HEK293 (cell line): ENCODE measurements around the gene DOCK8.

Source experiments
- CTCF ChIA-PET: fragments of 350-600 bp; formaldehyde crosslinking; extraction: SDS; loops from one replicate; lab custom pipeline; 2021; ENCODE audit warnings: antibody characterized with exemption; lab: Yijun Ruan, JAX
- POLR2A ChIA-PET: fragments of 300-600 bp; formaldehyde crosslinking; extraction: SDS; loops from one replicate; lab custom pipeline; 2020; ENCODE audit warnings: antibody characterized with exemption, inconsistent platforms; lab: Yijun Ruan, JAX
- H3K27ac ChIP-seq: fragments of 200-500 bp; sonication (Bioruptor generic); 2 replicates; pipeline ENCODE4 v1.5.1; 2014; ENCODE audit warnings: low read depth, low read length, control low read depth, inconsistent platforms; ENCODE audit errors: extremely low read depth
- H3K36me3 ChIP-seq, 2 experiments: fragments of 200-500 bp in 1 of 2; sonication (Bioruptor generic) in 1 of 2; 1 replicate in 1 of 2; 2 replicates in 1 of 2; pipeline ENCODE4 v1.5.1; 2014 to 2017; ENCODE audit warnings: inconsistent platforms in 2 of 2, low read length in 2 of 2; ENCODE audit not compliant: control insufficient read depth in 2 of 2, insufficient read depth in 1 of 2
- H3K4me1 ChIP-seq: fragments of 200-500 bp; sonication (Bioruptor generic); 2 replicates; pipeline ENCODE4 v1.5.1; 2014; ENCODE audit warnings: mild to moderate bottlenecking, low read length, inconsistent platforms; ENCODE audit not compliant: control insufficient read depth, insufficient read depth
- H3K4me3 ChIP-seq: 2 replicates; pipeline ENCODE4 v1.5.1; 2011; ENCODE audit warnings: low read depth, mild to moderate bottlenecking, control low read depth, low read length, moderate library complexity
- H3K9me3 ChIP-seq: fragments of 200-500 bp; sonication (Bioruptor generic); 2 replicates; pipeline ENCODE4 v1.5.1; 2014; ENCODE audit warnings: low read depth, low read length, inconsistent platforms; ENCODE audit not compliant: control insufficient read depth, insufficient read depth
- MEIS1 ChIP-seq: sonication (generic); formaldehyde crosslinking; IDR thresholded peaks from 2 replicates; pipeline ENCODE4 v1.8.1; 2022; ENCODE audit warnings: missing genetic modification reagents, mild to moderate bottlenecking, borderline replicate concordance
- TCF7L2 ChIP-seq: IDR thresholded peaks from 2 replicates; pipeline ENCODE4 v1.6.1; 2011; ENCODE audit warnings: low read depth, mild to moderate bottlenecking, inconsistent platforms, low read length, moderate library complexity, borderline replicate concordance
- ZBTB17 ChIP-seq: fragments of 450-650 bp; formaldehyde crosslinking; IDR thresholded peaks from 2 replicates; pipeline ENCODE4 v1.5.1; 2016; ENCODE audit warnings: missing biosample characterization, missing genetic modification characterization
- ZBTB20 ChIP-seq: fragments of 450-650 bp; formaldehyde crosslinking; IDR thresholded peaks from 2 replicates; pipeline ENCODE4 v1.5.1; 2016; ENCODE audit warnings: missing biosample characterization, missing genetic modification characterization
- ZNF157 ChIP-seq: fragments of 450-650 bp; formaldehyde crosslinking; IDR thresholded peaks from 2 replicates; pipeline ENCODE4 v1.5.1; 2016; ENCODE audit warnings: missing biosample characterization, missing genetic modification characterization
- ZNF184 ChIP-seq: fragments of 450-650 bp; IDR thresholded peaks from 2 replicates; pipeline ENCODE4 v1.5.1; 2018; ENCODE audit warnings: missing biosample characterization, mild to moderate bottlenecking, missing genetic modification characterization
- ZNF221 ChIP-seq: fragments of 450-650 bp; formaldehyde crosslinking; IDR thresholded peaks from 2 replicates; pipeline ENCODE4 v1.5.1; 2017; ENCODE audit warnings: missing biosample characterization, missing genetic modification characterization, borderline replicate concordance
- ZNF366 ChIP-seq: fragments of 450-650 bp; formaldehyde crosslinking; conservative IDR thresholded peaks from 2 replicates; pipeline ENCODE4 v1.5.1; 2016; ENCODE audit warnings: missing biosample characterization, missing genetic modification characterization
- ZNF416 ChIP-seq: fragments of 450-650 bp; formaldehyde crosslinking; IDR thresholded peaks from 2 replicates; pipeline ENCODE4 v1.5.1; 2016; ENCODE audit warnings: missing biosample characterization, missing genetic modification characterization
- ZNF423 ChIP-seq: fragments of 450-650 bp; formaldehyde crosslinking; IDR thresholded peaks from 2 replicates; pipeline ENCODE4 v1.5.1; 2016; ENCODE audit warnings: missing biosample characterization, missing genetic modification characterization
- ZNF529 ChIP-seq: fragments of 450-650 bp; formaldehyde crosslinking; IDR thresholded peaks from 2 replicates; pipeline ENCODE4 v1.5.1; 2017; ENCODE audit warnings: missing genetic modification characterization, missing biosample characterization; ENCODE audit not compliant: insufficient replicate concordance
- ZNF548 ChIP-seq: fragments of 450-650 bp; formaldehyde crosslinking; IDR thresholded peaks from 2 replicates; pipeline ENCODE4 v1.5.1; 2016; ENCODE audit warnings: missing biosample characterization, missing genetic modification characterization
- ZNF664 ChIP-seq: fragments of 450-650 bp; formaldehyde crosslinking; IDR thresholded peaks from 2 replicates; pipeline ENCODE4 v1.5.1; 2016; ENCODE audit warnings: missing biosample characterization, missing genetic modification characterization
- ZNF776 ChIP-seq: fragments of 450-650 bp; formaldehyde crosslinking; IDR thresholded peaks from 2 replicates; pipeline ENCODE4 v1.5.0; 2017; ENCODE audit warnings: missing biosample characterization, missing genetic modification characterization, borderline replicate concordance
- ZSCAN30 ChIP-seq: fragments of 450-650 bp; IDR thresholded peaks from 2 replicates; pipeline ENCODE4 v1.5.1; 2018; ENCODE audit warnings: missing biosample characterization, mild to moderate bottlenecking, missing genetic modification characterization, moderate library complexity
- TF ChIP-seq, protein P1 (sequence below): fragments of 450-650 bp; formaldehyde crosslinking; IDR thresholded peaks from 2 replicates; pipeline ENCODE4 v1.5.1; 2017; ENCODE audit warnings: missing biosample characterization, missing genetic modification characterization
- TF ChIP-seq, protein P2 (sequence below): fragments of 450-650 bp; formaldehyde crosslinking; IDR thresholded peaks from 2 replicates; pipeline ENCODE4 v1.5.1; 2017; ENCODE audit warnings: missing biosample characterization, missing genetic modification characterization
- TF ChIP-seq, protein P3 (sequence below): fragments of 450-650 bp; formaldehyde crosslinking; IDR thresholded peaks from 2 replicates; pipeline ENCODE4 v1.5.1; 2016; ENCODE audit warnings: missing biosample characterization, missing genetic modification characterization

DOCK8 gene

DNA sequence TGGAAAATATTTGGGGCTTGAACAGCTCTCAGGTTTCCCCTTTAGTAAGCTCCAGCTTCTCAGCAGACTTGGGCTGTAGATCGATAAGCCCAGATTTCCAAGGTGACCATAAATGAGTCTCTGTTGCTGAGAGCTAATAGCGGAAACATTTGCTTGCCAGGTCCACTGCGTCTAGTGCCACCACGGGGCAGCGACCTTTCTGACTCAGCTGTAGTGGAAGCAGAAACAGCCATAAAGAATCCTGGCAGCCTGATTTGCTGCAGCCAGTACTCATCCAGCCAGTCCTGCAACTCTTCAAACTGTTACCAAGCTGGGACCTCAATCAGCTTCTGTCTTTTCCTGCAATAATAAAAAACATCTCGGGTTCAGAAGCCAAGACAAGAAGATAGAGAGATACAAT lies 241.7 kb downstream of the DOCK8 start (continued):
- TF ChIP-seq ZNF184 (tag by site-specific recombination), result no peak
- no peak for TF ChIP-seq ZNF157 (tag by site-specific recombination)
- TF ChIP-seq ZNF548 (tag by site-specific recombination), result no peak
- TF ChIP-seq, protein P1, sequence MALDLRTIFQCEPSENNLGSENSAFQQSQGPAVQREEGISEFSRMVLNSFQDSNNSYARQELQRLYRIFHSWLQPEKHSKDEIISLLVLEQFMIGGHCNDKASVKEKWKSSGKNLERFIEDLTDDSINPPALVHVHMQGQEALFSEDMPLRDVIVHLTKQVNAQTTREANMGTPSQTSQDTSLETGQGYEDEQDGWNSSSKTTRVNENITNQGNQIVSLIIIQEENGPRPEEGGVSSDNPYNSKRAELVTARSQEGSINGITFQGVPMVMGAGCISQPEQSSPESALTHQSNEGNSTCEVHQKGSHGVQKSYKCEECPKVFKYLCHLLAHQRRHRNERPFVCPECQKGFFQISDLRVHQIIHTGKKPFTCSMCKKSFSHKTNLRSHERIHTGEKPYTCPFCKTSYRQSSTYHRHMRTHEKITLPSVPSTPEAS (tag by site-specific recombination), result no peak
- no peak for TF ChIP-seq TCF7L2
- TF ChIP-seq, all 188 proteins: peak for 0

DNA sequence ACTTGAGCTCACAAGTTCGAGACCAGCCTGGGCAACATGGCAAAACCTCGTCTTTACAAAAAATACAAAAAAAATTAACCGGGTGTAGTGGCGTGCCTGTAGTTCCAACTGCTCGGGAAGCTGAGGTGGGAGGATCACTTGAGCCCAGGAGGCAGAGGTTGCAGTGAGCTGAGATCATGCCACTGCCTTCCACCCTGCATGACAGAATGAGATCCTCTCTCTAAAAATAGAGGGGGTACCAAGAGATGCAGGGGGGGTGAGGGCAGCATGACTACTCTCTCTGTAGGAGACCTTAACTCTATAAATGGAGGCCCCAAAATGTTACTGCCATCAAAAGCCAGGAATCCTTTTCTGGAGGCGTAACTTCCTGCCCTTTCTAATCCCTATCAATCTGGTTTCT lies 243.9 kb downstream of the DOCK8 start:
- POLR2A ChIA-PET, result no interaction called here
- CTCF ChIA-PET, result interaction anchor here (0.8 to 0.9 kb wide), 2 partner anchors 75 to 147 kb away, joined by 3 read pairs; no protein-coding TSS in a partner anchor
- Histone ChIP-seq H3K4me1 (no peaks in the 10 kb centered on the region), H3K4me3 (no peak overlapping the region), H3K36me3 (no peaks in the 10 kb centered on the region), H3K27ac (no peak overlapping the region), H3K9me3 (no peaks in the 10 kb centered on the region)
- no peak for TF ChIP-seq ZBTB20

DNA sequence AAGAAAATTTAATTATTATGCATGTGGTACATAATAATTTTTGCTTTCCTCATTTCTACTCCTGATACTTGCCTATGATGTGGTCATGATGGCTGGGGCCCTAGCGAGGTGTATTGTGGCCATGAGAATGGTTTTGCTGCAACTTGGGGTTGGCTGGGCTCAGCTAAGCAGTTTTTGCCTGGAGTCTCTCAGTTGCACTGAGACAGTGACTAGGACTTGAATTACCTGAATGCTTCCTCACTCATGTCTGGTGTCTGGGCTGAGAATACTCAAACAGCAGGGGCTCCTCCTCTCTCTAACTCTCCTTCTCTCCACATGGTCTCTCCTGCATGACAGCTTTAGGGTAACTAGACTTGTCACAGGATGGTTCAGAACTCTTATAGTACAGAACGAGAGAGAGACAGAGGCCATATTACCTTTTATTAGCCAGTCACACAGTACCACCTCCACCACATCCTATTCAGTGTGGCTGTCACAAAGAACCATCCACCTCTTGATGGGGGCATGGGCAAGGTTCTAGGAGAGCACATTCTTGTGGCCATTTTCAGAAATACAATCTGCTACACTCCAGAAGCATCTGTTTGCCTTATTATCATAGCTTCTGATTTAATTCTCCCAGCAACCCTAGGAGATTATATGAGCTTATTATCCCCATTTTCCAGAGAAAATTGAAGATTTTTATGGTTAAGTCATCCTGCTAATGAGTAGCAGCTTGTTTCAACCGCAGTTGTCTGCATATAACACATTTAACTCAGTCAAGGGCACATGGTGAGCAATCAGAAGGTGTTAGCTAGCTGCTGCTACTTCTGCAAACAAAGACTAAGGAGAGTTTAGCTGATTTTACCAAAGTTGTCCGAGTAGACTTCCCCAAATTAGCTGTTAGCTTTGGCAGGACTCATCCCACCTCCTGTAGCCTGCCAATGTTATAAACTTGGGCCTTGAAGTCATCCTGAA lies 245.1 kb downstream of the DOCK8 start:
- Histone ChIP-seq H3K36me3 (no peaks in the 10 kb centered on the region), H3K4me3 (no peak overlapping the region)
- TF ChIP-seq ZNF776 (tag by site-specific recombination) (no peak), MEIS1 (CRISPR knock-in tag) (no peak), ZNF423 (no peak), ZNF664 (tag by site-specific recombination) (no peak), ZBTB17 (tag by site-specific recombination) (no peak), ZNF221 (tag by site-specific recombination) (no peak), ZNF416 (tag by site-specific recombination) (no peak), ZNF366 (tag by site-specific recombination) (no peak), ZNF529 (no peak), ZSCAN30 (tag by site-specific recombination) (no peak)
- TF ChIP-seq, protein P2, sequence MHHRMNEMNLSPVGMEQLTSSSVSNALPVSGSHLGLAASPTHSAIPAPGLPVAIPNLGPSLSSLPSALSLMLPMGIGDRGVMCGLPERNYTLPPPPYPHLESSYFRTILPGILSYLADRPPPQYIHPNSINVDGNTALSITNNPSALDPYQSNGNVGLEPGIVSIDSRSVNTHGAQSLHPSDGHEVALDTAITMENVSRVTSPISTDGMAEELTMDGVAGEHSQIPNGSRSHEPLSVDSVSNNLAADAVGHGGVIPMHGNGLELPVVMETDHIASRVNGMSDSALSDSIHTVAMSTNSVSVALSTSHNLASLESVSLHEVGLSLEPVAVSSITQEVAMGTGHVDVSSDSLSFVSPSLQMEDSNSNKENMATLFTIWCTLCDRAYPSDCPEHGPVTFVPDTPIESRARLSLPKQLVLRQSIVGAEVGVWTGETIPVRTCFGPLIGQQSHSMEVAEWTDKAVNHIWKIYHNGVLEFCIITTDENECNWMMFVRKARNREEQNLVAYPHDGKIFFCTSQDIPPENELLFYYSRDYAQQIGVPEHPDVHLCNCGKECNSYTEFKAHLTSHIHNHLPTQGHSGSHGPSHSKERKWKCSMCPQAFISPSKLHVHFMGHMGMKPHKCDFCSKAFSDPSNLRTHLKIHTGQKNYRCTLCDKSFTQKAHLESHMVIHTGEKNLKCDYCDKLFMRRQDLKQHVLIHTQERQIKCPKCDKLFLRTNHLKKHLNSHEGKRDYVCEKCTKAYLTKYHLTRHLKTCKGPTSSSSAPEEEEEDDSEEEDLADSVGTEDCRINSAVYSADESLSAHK (tag by site-specific recombination), result no peak
- TF ChIP-seq, protein P3, sequence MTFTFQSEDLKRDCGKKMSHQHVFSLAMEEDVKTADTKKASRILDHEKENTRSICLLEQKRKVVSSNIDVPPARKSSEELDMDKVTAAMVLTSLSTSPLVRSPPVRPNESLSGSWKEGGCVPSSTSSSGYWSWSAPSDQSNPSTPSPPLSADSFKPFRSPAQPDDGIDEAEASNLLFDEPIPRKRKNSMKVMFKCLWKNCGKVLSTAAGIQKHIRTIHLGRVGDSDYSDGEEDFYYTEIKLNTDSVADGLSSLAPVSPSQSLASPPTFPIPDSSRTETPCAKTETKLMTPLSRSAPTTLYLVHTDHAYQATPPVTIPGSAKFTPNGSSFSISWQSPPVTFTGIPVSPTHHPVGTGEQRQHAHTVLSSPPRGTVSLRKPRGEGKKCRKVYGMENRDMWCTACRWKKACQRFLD (tag by site-specific recombination), result no peak
- TF ChIP-seq, all 188 proteins: peak for 0
- Histone ChIP-seq H3K27ac (no peak overlapping the region), H3K4me1 (no peaks in the 10 kb centered on the region), H3K9me3 (no peaks in the 10 kb centered on the region)
- ChIA-PET POLR2A (interaction anchor here (0.8 kb wide), 1 partner anchor 9 kb away, joined by 3 read pairs; no protein-coding TSS in a partner anchor), CTCF (interaction anchor here (0.6 to 2.0 kb wide), 8 partner anchors 13 to 145 kb away, joined by 3 to 5 read pairs (median 4); no protein-coding TSS in a partner anchor)
